Activated CD4-positive, alpha-beta T cell treated with anti-CD3 and anti-CD28 coated beads for 4 hours (primary cell): Measurements from ENCODE around the gene CAMK2B.
A peak's percentile ranks its signal among the peaks of the same experiment; 100 is the strongest.

Experiments
- DNase-seq, 2 donors: peaks; one replicate each; pipeline ENCODE4 v3.0.0-alpha.2; 2020

CAMK2B gene

GRCh38 chr7:44247868-44248651, 77.3 kb downstream of the CAMK2B start:
- no peak for DNase-seq

GRCh38 chr7:44246396-44247113, 78.8 kb downstream of the CAMK2B start:
- no peak for DNase-seq

- peak; percentile 19 to 29 for DNase-seq
These were observed 81.1 kb downstream of the CAMK2B start for GRCh38 chr7:44244282-44244681.

- no peak for DNase-seq
These were observed 83.3 kb downstream of the CAMK2B start for GRCh38 chr7:44242091-44242490.

- DNase-seq: peak; percentile 55 to 58
These were observed 84.3 kb downstream of the CAMK2B start for GRCh38 chr7:44240983-44241510.

GRCh38 chr7:44240376-44240775, 85.0 kb downstream of the CAMK2B start:
- DNase-seq: no peak

- DNase-seq: no peak
These were observed 86.0 kb downstream of the CAMK2B start for GRCh38 chr7:44239361-44239760.

GRCh38 chr7:44238116-44238695, 87.2 kb downstream of the CAMK2B start:
- no peak for DNase-seq

GRCh38 chr7:44237696-44238095, 87.7 kb downstream of the CAMK2B start:
- DNase-seq: no peak

GRCh38 chr7:44236333-44236728, 89.1 kb downstream of the CAMK2B start:
- no peak for DNase-seq

- no peak for DNase-seq
These were observed 89.6 kb downstream of the CAMK2B start for GRCh38 chr7:44235582-44236332.

- no peak for DNase-seq
These were observed 90.3 kb downstream of the CAMK2B start for GRCh38 chr7:44235066-44235465.

GRCh38 chr7:44232901-44233715, 92.3 kb downstream of the CAMK2B start:
- DNase-seq: no peak

- DNase-seq: no peak
These were observed 93.0 kb downstream of the CAMK2B start for GRCh38 chr7:44232396-44232795.

- no peak for DNase-seq
These were observed 94.3 kb downstream of the CAMK2B start for GRCh38 chr7:44231088-44231487.

GRCh38 chr7:44230286-44230685, 95.1 kb downstream of the CAMK2B start:
- DNase-seq: no peak

GRCh38 chr7:44229546-44230105, 95.8 kb downstream of the CAMK2B start:
- DNase-seq: no peak

GRCh38 chr7:44228571-44229350, 96.6 kb downstream of the CAMK2B start:
- no peak for DNase-seq

GRCh38 chr7:44227911-44228310, 97.5 kb downstream of the CAMK2B start:
- DNase-seq: no peak

GRCh38 chr7:44226396-44226753, 99.0 kb downstream of the CAMK2B start:
- DNase-seq: no peak
